NCI-H1417 (cell line): ENCODE results near the gene CCDC40.

Experiments used
- DNase-seq, 3 experiments: peaks; one replicate each; lab custom pipeline; 2025; lab: John Stamatoyannopoulos, UW

Gene CCDC40

DNA sequence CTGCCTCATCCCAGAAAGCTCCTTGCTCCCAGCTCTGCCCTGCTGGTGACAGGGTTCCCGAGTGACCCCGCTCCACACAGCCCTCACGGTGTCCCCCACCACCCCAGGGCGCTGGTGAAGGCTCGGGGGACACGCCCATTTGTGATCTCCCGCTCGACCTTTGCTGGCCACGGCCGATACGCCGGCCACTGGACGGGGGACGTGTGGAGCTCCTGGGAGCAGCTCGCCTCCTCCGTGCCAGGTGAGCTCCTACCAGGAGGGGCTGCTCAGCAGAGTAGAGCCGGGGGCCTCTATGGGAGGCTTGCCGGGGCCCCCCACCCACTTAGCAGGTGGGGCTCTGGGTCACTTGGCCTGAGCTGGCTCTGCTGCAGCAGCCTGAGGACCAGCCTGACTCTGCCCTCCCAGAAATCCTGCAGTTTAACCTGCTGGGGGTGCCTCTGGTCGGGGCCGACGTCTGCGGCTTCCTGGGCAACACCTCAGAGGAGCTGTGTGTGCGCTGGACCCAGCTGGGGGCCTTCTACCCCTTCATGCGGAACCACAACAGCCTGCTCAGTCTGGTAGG, 76.1 kb downstream of the CCDC40 start:
- no peak for DNase-seq

DNA sequence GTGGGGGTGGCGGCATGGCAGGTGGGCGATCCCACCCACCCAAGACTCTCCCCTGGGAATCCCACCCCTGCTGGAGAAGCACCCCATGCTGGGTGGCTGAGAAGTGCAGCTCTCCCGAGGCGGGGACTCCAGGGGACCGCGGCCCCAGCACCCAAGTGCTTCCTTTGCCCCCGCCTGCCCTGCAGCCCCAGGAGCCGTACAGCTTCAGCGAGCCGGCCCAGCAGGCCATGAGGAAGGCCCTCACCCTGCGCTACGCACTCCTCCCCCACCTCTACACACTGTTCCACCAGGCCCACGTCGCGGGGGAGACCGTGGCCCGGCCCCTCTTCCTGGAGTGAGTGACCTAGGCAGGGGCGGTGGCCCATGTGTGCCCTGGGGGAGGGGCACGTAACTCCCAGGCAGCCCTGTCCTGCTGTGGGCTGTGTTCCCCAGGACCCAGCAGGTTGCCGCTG, 76.6 kb downstream of the CCDC40 start:
- no peak for DNase-seq

DNA sequence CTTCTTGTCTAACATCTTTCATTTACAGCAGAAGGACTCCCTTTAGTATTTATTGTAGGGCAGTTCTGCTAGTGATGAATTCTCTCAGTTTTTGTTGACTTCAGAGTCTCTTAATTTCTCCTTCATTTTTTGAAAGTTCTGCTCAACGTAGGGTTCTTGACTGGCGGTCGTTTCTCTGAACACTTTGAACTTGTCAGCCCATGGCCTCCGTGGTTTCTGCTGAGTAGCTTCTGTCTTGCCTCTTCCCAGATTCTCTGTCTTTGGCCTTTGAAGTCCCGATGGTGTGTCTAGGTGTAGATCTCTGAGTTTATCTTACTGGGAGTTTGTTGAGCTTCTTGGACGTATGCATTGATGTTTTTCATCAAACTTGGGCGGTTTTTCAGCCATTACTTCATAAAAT, 78.3 kb downstream of the CCDC40 start:
- DNase-seq: no peak

DNA sequence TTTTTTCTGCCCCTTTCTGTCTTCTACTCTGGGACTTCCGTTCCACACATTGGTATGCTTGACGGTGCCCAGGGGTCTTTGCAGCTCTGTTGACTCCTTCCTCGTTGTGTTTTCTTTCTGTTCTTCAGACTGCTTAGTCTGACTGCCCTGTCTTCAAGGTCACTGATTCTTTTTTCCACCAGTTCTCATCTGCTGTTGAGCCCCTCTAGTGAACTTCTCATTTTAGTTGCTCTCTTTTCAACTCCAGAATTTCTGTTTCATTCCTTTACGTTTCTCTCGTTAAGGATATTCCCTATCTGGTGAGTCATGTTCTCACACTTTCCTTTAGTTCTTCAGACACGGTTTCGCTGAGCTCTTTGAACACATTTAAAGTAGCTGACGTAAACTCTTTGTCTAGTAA, 78.7 kb downstream of the CCDC40 start:
- no peak for DNase-seq

DNA sequence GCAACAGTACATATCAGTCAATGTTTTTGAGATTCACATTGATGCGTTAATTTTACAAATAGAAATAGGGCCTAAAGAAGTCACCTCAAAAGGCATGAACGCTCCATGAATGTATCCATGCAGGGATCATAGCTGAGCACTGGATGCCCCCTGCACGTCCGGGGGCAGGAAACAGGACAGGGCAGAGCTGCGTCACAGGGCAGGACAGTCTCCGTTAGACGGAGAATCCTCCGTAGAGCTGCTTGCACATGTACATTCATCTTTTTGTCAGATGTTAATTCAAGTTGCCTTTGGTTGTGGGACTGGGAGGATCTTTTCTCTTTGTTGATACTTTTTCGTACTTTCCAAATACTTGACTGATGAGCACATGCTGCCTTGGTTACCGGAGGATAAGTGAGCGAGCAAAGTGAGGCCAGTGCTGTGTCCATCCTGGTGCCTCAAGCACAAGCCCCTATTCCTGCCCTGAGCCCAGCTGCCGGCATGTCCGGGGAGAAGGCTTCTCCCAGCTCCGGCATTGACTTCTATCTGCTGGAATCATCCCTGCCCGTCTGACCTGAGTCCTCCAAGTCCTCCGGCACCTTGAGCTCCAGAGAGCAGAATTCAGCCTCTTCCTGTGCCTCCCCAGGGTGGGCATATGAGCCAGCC, 80.0 kb downstream of the CCDC40 start:
- DNase-seq: no peak

DNA sequence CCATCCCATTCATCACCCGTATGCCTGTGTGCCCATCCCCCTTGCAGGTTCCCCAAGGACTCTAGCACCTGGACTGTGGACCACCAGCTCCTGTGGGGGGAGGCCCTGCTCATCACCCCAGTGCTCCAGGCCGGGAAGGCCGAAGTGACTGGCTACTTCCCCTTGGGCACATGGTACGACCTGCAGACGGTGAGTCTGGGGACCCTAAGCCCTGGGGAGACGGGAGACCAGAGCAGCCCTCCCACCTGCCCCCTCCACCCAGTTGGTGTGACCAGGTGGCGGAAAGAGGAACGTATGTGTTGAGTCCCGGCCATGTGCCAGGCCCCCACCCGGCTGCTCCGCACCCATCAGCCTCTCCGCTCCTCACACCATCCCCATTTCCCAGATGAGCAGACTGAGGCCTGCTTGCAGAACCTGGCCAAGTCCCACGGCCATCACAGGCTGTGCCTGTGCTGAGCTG, 80.5 kb downstream of the CCDC40 start:
- DNase-seq: no peak

DNA sequence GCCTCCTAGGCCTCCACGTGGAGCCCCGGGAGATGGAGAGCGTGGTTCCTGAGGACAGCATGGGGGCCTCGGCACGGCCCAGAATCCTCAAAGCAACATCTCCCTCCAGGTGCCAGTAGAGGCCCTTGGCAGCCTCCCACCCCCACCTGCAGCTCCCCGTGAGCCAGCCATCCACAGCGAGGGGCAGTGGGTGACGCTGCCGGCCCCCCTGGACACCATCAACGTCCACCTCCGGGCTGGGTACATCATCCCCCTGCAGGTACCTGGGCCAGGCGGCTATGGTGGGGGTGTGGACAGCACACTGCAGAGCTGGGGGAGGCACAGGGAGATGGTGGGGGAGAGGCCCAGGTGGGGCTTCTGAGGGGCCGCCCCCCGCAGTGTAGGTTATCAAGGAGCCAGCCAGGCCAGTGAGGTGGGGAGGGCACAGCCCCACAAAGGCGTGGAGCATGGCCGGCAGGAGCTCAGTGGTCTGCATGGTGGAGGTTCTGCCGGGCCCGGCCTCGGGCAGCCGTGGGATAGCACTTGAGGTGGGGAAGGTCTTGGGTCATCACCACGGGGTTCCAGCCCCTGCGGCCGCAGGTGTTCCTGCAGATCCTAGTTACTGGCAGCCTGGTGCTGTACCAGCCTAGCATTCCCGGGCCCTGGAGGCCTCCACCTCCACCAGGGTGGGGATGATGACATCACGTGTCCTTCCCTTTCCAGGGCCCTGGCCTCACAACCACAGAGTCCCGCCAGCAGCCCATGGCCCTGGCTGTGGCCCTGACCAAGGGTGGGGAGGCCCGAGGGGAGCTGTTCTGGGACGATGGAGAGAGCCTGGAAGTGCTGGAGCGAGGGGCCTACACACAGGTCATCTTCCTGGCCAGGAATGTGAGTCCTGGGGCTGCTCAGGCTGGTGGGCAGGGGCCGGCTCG, 81.3 kb downstream of the CCDC40 start:
- no peak for DNase-seq

DNA sequence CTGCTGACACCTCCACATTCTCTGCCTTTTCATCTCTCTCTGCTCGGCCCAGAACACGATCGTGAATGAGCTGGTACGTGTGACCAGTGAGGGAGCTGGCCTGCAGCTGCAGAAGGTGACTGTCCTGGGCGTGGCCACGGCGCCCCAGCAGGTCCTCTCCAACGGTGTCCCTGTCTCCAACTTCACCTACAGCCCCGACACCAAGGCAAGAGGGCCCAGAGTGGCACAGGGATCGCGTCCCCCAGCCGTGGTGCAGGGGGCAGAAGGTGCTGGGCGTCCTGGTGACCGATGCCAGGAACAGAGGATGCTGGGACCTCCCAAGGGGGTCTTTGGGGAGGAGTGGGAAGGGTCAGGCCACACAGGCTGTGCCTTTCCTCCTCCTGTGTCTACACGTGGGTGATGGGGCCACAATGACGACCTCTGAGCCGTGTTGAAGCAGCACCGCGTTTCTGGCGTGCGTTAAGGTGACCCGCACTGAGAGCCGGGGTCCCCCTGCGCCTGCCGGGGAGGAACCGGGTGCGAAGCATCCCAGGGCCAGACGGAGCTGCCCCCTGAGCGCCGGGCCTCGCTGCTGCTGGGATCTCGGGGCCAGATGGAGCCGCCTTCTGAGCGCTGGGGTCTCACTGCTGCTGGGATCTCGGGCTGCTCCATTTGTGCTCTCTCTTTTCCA, 82.3 kb downstream of the CCDC40 start:
- no peak for DNase-seq

DNA sequence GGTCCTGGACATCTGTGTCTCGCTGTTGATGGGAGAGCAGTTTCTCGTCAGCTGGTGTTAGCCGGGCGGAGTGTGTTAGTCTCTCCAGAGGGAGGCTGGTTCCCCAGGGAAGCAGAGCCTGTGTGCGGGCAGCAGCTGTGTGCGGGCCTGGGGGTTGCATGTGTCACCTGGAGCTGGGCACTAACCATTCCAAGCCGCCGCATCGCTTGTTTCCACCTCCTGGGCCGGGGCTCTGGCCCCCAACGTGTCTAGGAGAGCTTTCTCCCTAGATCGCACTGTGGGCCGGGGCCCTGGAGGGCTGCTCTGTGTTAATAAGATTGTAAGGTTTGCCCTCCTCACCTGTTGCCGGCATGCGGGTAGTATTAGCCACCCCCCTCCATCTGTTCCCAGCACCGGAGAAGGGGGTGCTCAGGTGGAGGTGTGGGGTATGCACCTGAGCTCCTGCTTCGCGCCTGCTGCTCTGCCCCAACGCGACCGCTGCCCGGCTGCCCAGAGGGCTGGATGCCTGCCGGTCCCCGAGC, 82.9 kb downstream of the CCDC40 start:
- no peak for DNase-seq

DNA sequence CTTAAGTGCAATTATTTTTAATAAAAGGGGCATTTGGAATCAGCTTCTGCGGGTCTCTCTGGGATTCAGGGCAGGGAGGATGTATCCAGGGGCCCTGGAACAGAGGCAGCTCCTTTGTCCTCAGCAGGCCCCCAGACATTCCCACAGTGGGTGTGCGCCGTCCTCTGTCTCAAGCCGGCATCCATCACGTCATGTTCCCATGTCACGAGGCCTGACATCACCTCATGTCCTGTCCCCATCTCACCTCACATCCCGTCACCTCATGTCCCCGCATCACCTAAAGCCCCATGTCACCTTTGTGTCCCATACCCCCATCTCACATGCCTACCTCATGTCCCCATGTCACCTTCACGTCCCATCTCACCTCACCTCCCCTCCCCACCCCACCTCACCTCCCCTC, 83.4 kb downstream of the CCDC40 start:
- DNase-seq: no peak

DNA sequence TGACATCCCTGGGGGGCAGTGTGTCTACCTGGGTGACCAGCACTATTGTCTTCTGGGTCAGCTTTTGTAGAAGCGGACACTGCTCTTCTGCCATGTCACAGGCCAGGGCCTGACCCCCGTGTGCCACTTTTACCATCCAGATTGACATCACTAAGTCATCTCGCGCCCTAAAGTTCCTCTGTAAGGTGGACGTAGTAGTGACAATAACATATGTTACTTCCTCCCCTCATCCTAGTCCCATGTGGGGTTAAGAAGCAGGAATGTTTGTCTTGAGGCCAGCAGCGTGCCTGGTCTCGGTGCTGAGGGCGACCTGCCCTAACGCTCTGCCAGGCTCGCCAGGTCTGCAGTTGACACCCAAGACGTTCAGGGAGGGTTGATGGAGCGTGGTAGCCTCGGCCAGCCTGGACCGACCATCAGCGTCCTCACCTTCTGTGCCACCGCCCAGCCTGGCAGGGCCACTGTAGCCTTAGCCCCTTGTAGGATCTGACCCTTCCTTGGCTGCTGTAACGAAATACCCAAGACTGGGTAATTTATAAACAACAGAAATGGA, 85.7 kb downstream of the CCDC40 start:
- DNase-seq: no peak

DNA sequence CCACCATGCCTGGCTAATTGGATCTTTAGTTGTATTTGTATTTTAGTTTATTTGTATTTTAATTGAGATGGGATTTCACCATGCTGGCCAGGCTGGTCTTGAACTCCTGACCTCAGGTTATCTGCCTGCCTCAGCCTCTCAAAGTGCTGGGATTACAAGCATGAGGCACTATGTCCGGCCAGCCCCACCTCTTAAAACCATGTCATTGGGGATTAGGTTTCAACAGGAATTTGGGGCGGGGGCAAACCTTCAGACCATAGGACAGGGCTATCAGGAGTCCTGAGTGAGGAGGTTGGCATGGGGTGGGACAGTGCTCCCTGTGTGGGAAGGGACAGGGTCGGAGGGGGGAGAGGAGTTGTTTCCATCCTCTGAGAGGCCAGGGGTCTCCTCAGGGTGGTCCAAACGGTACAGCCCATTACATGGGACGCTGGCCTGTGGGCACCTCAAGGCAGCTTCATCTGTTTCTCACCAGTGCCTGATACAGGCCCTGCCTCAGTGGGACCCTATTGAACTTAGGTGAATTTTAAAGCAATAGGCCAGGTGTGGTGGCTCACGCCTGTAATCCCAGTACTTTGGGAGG, 86.6 kb downstream of the CCDC40 start:
- DNase-seq: no peak

DNA sequence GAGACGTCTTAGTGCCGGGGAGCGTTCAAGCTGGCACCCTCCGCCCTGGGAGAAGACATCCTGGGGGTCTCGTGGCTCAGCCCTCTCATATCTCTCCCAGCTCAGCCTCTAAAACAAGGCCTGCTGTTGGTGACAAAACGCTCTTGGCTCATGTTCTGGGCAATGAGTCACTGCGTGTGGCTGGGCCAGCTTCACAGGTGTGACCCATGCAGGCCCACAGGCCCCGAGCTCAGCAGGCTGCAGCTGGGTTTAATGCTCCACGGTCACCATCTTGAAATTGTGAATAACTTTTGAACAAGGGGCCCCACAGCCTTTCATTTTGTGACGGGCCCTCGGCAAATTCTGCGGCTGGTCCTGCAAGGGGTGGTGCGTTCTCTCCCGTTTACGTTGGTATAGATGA, 87.3 kb downstream of the CCDC40 start:
- no peak for DNase-seq

DNA sequence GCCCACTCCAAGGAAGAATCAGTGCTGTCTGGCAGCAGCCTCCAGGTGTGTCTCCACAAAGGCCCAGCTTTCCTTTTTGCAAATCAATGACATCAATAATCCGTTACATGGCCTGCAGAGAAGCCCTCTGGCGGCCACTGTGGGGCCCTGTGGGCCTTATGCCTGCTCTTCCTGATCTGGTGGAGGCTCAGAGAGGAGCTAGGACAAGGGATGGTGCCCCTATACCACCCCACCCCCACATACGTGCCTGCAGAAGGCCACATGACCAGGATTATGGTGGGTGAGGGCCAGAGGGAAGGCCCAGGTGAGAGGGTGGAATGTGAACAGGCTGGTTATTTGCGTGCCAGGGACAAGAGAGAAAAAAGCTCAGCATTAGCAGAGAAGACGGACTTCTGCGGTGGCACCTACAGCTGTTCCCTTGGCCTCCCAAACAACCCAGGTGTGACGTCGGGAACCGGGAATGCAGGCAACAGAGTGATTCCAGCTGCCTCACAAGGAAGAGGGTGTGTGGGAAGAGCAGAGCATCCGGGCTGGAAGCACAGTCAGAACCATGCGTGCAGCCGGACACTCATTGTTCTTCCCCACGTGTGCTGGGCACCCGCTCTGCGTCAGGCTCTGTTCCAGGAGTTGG, 88.0 kb downstream of the CCDC40 start:
- DNase-seq: peak in 2 of 3 experiments; percentile 12 to 24

DNA sequence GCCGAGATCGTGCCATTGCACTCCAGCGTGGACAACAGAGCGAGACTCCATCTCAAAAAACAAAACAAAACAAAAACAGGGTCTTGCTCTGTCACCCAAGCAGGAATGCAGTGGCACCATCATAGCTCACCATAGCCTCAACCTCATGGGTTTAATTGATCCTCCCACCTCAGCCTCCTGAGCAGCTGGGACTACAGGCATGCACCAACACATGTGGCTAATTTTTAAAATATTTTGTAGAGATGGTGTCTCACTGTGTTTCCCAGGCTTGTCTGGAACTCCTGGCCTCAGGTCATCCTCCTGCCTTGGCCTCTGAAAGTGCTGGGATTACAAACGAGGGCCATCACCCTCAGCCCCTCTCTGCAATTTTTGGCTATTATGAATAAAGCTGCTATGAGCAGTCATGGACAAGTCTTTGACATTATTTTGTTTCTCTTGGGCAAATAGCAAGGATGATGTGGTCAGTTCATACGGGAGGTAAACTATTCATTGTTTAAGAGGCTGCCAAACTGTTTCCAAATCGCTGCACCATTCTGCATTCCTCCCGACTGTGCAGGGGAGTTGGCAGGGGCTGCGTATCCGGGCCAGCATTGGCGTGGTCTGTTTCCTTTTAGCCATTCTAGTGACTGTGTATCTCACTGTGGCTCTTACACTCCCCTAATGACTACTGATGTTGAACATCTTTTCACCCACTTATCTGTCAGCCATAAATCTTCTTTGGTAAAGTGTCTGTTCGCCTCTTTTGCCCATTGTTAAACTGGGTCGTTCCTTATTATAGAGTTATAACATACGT, 89.4 kb downstream of the CCDC40 start:
- DNase-seq: peak in 1 of 3 experiments; percentile 33

DNA sequence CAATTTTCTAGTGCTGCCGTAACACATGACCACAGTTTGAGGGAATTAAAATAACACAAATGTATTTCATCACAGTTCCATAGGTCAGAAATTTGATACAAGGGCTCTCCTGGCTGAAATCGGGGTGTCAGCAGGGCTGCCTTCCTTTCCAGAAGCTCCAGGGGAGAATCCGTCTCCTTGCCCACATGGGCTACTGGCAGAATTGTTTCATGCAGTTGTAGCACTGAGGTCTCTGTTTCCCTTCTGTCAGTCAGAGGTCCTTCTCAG, 89.9 kb downstream of the CCDC40 start:
- no peak for DNase-seq

DNA sequence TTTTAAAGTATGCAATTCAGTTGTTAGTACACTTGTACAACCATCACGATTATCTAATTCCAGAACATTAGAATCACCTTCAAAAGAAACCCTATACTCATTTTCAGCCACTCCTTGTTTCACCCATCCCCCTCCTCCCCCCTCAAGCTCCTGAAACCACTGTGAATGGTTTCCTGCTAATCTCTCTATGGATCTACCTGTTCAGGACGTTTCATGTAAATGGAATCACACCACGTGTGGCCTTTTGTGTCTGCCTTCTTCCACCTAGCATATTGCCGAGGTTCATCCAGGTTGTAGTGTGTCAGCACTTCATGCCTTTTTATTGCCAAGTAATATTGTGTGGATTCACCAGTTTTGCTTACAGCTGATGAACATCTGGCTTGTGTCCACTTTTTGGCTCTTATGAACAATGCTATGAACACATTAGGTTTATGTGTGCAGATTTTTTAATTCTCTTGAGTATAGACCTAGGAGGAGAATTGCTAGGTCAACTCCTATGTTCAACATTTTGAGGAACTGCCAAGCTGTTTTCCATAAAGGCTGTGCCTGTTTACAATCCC, 92.6 kb downstream of the CCDC40 start:
- no peak for DNase-seq

DNA sequence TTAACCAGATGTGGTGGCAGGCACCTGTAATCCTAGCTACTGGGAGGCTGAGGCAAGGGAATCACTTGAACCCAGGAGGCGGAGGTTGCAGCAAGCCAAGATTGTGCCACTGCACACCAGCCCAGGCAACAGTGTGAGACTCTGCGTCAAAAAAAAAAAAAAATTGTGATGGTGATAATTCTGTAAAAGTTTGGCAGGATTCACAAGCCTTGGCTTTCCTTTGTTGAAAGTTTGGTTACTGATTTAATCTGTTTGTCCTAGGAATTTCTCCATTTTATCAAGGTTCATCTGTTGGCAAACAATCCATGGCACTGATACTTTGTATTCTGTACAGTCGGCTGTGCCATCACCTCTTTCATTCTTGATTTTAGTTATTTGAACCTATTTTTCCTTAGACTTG, 94.5 kb downstream of the CCDC40 start:
- DNase-seq: no peak

DNA sequence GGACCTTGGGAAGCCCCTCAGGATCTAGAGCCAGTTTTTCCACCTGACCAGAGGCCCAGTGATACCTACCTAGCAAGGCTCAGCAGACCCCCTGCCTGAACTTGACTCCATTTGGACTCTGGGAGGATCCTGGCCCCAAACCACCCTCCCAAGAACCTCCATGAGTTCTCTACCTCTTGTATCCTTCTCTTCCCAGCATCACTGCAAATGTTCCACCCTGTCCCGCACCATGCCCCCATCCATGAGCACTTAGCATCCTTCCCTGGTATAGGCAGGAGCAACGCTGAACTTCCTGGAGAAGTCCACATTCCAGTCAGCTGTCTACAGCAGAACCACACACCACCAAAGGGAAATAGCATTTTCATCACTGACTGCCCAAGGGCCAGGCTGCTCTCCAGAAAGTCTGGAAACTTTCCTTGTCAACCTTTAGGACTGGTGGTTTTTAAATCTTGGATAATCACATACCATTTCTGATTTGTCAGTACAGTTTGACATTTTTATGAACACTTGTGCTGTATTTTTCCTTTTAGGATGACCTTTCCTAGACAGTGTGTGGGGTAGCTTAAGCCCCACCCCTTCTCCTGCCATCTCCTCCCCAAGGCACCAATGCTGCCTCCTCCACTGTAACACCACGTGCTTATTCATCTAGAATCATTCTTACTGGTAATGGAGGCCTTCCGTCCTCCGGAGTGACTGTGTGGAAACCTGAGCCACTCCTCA, 96.6 kb downstream of the CCDC40 start:
- DNase-seq: no peak

DNA sequence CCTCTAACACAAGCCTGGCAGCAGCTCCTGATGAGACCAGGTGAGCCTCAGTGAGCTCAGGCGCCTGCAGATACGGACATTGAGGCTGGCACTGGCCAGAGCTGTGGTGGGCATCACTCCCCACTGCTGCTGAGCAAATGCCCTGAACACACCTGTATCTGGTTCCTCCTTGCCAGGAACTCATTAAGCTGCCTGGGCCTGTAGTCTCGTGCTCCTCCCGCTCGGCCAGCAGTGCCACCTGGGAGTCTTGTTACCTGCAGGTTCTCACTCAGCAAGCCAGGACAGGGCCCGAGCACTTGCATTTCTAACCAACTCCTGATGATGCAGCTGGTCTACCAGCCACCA, 97.2 kb downstream of the CCDC40 start:
- no peak for DNase-seq
